ENCODE data around the gene ZNF275. TPM values are rescaled to one million over a fixed set of nuclear protein-coding genes. Genes with fewer than 3 reads are reported as not detected.

Gene ZNF275
- total RNA-seq, 4 donors from 2014 or later, result 11.8 to 15.9 (median 12.6) TPM

GRCh38 chrX:153306527-153307115 is 27.3 kb upstream of the ZNF275 start:
- Histone ChIP-seq H3K4me3 (no peak overlapping the region), H3K4me1 (no peaks in the 10 kb centered on the region), H3K9me3 (no peaks in the 10 kb centered on the region), H3K36me3 (no peaks in the 10 kb centered on the region), H3K27me3 (no peaks in the 10 kb centered on the region), H3K27ac (no peak overlapping the region)
- no peak for DNase-seq (ENCODE audit: low spot score in 2 of 2)
- TF ChIP-seq POLR2A (IDR thresholded peaks at IDR 0.05) (no peak), EP300 (IDR thresholded peaks at IDR 0.05) (no peak)
- TF ChIP-seq, protein P1, sequence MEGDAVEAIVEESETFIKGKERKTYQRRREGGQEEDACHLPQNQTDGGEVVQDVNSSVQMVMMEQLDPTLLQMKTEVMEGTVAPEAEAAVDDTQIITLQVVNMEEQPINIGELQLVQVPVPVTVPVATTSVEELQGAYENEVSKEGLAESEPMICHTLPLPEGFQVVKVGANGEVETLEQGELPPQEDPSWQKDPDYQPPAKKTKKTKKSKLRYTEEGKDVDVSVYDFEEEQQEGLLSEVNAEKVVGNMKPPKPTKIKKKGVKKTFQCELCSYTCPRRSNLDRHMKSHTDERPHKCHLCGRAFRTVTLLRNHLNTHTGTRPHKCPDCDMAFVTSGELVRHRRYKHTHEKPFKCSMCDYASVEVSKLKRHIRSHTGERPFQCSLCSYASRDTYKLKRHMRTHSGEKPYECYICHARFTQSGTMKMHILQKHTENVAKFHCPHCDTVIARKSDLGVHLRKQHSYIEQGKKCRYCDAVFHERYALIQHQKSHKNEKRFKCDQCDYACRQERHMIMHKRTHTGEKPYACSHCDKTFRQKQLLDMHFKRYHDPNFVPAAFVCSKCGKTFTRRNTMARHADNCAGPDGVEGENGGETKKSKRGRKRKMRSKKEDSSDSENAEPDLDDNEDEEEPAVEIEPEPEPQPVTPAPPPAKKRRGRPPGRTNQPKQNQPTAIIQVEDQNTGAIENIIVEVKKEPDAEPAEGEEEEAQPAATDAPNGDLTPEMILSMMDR (IDR thresholded peaks at IDR 0.05), result no peak
- WGBS, 2 donors, result 87% methylated on average over 9 to 12 of the region's 17 CpGs

DNA sequence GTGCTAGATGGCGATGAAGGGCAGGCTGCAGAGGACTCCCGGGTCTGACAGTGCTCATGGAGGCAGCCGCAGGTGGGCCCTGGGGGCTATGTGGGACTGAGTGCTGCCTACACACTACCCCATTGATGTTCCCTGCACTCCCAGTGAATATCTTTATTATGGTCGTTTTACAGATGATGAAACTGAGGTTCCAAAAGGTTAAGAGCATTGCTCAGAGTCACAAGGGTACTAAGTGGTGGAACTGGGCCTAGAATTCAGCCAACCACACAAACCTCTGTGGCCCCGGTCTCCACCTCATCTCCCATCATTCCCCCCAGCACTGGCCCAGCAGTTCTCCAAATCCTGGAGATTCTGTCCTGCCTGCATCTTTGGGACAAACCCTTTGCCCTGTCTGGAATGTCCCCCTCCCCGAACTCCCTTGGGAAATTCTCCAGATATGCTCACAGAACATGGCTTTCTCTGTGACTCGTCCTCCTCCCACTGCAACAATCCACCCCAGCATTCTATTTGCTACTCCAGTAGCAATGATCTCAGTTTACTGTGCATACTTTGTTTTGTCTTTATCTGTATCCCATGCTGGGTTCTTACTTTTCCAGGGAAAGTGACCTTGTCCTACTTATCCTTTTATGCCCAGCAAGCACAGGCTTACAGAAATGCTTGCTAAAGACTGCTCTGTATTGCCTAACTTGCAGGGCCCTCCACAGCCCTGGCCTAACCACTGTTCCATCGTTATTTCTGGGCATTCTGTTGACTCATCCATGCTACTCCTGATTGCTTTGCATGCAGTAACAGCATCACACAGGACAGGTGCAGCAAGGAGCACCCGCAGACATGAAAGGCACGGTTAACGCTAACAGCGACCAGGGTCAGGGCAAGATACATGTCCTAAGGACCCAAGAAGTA is 26.4 kb upstream of the ZNF275 start:
- 52 to 69% methylated on average over 8 to 12 of the region's 12 CpGs for WGBS, 2 donors
- H3K4me3 ChIP-seq, result no peak overlapping the region
- no peaks in the 10 kb centered on the region for H3K9me3 ChIP-seq
- H3K27me3 ChIP-seq, result no peaks in the 10 kb centered on the region
- H3K36me3 ChIP-seq, result no peaks in the 10 kb centered on the region
- no peak overlapping the region for H3K27ac ChIP-seq
- no peak for DNase-seq (ENCODE audit: low spot score in 2 of 2)
- TF ChIP-seq, protein P1 (IDR thresholded peaks at IDR 0.05), result no peak
- TF ChIP-seq EP300 (IDR thresholded peaks at IDR 0.05) (no peak), POLR2A (IDR thresholded peaks at IDR 0.05) (no peak)
- no peaks in the 10 kb centered on the region for H3K4me1 ChIP-seq

DNA sequence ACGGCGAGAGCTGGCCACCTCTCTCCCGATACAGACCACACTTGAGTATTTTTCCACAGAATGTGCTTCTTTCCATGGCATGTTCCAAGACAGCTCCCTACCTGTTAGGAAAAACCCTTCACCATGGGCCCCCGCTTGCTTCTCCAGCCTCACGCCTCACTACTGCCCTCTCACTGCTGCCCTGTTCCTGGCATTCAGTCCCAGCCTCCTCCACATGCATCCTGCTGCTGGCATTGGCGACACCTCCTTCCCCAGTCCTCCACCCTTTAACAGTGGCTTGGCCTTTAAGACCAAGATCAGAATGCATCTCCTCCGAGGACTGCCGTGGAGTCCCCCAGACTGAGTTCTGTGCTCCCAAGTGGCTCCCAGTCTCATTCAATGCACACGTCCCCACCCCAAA is 23.1 kb upstream of the ZNF275 start:
- no peaks in the 10 kb centered on the region for H3K27me3 ChIP-seq

DNA sequence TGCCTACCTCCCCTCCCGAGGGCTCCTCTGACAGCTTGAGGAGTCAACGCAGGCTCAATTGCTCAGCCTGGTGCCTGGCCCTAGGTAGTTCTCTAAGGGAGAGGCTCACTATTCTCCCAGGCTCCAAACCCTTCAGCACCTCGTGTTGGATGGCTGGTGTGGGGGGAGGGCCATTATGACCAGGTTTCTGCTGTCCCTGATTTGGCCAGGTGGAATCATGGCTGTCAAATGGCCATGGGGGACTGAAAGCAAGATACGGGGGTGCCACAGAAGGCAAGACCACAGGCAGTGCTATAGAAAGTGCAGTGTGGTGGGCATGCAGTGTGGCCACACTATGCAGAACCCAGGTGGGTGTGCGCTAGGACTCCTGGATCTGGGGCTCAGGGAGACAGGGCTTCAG is 21.9 kb upstream of the ZNF275 start:
- H3K36me3 ChIP-seq, result no peaks in the 10 kb centered on the region
- no peak overlapping the region for H3K27ac ChIP-seq
- DNase-seq (ENCODE audit: low spot score in 2 of 2), result no peak
- H3K9me3 ChIP-seq, result no peaks in the 10 kb centered on the region
- H3K4me1 ChIP-seq, result no peaks in the 10 kb centered on the region
- no peak overlapping the region for H3K4me3 ChIP-seq
- H3K27me3 ChIP-seq, result no peaks in the 10 kb centered on the region
- TF ChIP-seq EP300 (IDR thresholded peaks at IDR 0.05) (no peak), POLR2A (IDR thresholded peaks at IDR 0.05) (no peak)
- TF ChIP-seq, protein P1 (IDR thresholded peaks at IDR 0.05), result no peak
- WGBS, 2 donors, result 76 to 92% methylated on average over 2 to 5 of the region's 5 CpGs

More for the DNA sequence above, 23.1 kb upstream of the ZNF275 start:
- Histone ChIP-seq H3K4me1 (no peaks in the 10 kb centered on the region), H3K36me3 (no peaks in the 10 kb centered on the region), H3K9me3 (no peaks in the 10 kb centered on the region), H3K27ac (no peak overlapping the region), H3K4me3 (no peak overlapping the region)
- TF ChIP-seq EP300 (IDR thresholded peaks at IDR 0.05) (no peak), POLR2A (IDR thresholded peaks at IDR 0.05) (no peak)
- TF ChIP-seq, protein P1 (IDR thresholded peaks at IDR 0.05), result no peak
- 81% methylated on average over 6 to 9 of the region's 9 CpGs for WGBS, 2 donors
- no peak for DNase-seq (ENCODE audit: low spot score in 2 of 2)

DNA sequence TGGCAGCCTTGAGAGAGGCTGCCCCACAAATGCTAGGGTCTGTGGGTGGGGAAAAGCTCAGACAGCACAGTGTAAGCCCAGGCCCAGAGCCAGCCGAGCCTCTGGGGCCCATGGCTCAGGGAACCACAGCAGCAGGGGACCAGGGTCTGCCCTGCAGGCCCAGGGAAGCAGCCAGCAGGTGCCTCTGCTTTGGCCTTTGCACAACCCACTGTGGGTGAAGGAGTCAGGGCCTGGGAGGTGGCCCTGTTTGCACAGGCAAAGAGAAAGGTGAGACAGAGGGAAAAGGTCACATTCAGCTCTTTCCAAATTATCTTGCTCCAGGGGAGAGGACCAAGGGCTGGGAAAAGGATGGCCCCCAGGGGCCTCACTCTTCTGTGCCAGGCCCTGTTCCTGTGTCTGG is 21.1 kb upstream of the ZNF275 start:
- no peaks in the 10 kb centered on the region for H3K27me3 ChIP-seq
- H3K4me1 ChIP-seq, result no peaks in the 10 kb centered on the region
- H3K36me3 ChIP-seq, result no peaks in the 10 kb centered on the region
- no peak overlapping the region for H3K4me3 ChIP-seq
- TF ChIP-seq POLR2A (IDR thresholded peaks at IDR 0.05) (no peak), EP300 (IDR thresholded peaks at IDR 0.05) (no peak)
- TF ChIP-seq, protein P1 (IDR thresholded peaks at IDR 0.05), result no peak
- H3K9me3 ChIP-seq, result no peaks in the 10 kb centered on the region
- H3K27ac ChIP-seq, result no peak overlapping the region
- WGBS, 2 donors, result 40% methylated on average over 1 of the region's 1 CpG; no CpG with 5 or more reads in 1 of the 2 donors
- no peak for DNase-seq (ENCODE audit: low spot score in 2 of 2)

Data from tibial nerve (tissue), 4 donors.